ENCODE data around the gene COX4I2. TPM values are rescaled to one million over a fixed set of nuclear protein-coding genes. Genes with fewer than 3 reads are reported as not detected.

The COX4I2 gene
- total and polyA plus RNA-seq, 4 donors: 14.4 to 51.8 (median 19.9) TPM

DNA sequence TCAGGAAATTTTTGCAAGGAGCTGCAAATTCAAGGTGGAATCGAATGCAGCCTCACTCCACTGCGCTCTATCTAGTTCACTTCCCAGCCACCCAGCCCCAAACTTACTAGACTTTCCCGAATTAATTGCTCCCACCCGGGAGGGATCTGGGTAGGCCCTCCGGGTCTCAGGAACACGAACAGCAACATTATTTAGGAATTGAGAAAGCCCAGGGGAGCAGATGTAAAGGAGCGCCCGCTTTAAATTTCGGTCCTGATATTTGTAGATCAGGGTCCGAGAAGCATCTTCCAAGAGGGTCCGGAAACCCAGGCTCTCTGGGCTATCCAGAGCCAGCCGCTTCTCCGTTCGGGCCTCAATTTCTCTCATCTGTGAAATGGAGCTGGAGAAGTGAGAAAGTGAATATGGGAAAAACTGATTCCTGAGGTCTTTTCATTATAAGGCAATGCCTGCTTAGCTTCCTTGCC is 33.1 kb upstream of the COX4I2 start:
- Histone ChIP-seq H3K36me3 (ENCODE audit: control insufficient read depth in 4 of 4, insufficient read depth in 4 of 4, low read length in 4 of 4) (peaks cover 0 to 8% (median 0%) of the 10 kb centered on the region in 4 donors), H3K9ac (ENCODE audit: insufficient read depth in 1 of 2, low read length in 2 of 2) (peak overlapping the region; percentile 70 to 93), H3K27me3 (ENCODE audit: control insufficient read depth in 3 of 3, insufficient read depth in 3 of 3, low read length in 2 of 3) (no peaks in the 10 kb centered on the region), H3K27ac (ENCODE audit: low read depth in 1 of 2, low read length in 1 of 2) (peak overlapping the region; percentile 92 to 96), H3K4me1 (ENCODE audit: control insufficient read depth in 5 of 5, insufficient read depth in 5 of 5, low read length in 5 of 5) (peaks cover 0 to 52% (median 12%) of the 10 kb centered on the region in 5 donors), H3K4me3 (peak overlapping the region; percentile 42), H3K9me3 (ENCODE audit: control insufficient read depth in 4 of 4, insufficient read depth in 3 of 4, low read length in 3 of 4) (no peaks in the 10 kb centered on the region)
- DNase-seq (no peak), ATAC-seq (ENCODE audit: insufficient read depth, low FRiP score) (no peak)
- WGBS, 2 donors: 1 to 2% methylated on average over 14 of the region's 14 CpGs
- TF ChIP-seq, protein P1, sequence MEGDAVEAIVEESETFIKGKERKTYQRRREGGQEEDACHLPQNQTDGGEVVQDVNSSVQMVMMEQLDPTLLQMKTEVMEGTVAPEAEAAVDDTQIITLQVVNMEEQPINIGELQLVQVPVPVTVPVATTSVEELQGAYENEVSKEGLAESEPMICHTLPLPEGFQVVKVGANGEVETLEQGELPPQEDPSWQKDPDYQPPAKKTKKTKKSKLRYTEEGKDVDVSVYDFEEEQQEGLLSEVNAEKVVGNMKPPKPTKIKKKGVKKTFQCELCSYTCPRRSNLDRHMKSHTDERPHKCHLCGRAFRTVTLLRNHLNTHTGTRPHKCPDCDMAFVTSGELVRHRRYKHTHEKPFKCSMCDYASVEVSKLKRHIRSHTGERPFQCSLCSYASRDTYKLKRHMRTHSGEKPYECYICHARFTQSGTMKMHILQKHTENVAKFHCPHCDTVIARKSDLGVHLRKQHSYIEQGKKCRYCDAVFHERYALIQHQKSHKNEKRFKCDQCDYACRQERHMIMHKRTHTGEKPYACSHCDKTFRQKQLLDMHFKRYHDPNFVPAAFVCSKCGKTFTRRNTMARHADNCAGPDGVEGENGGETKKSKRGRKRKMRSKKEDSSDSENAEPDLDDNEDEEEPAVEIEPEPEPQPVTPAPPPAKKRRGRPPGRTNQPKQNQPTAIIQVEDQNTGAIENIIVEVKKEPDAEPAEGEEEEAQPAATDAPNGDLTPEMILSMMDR (IDR thresholded peaks at IDR 0.05; ENCODE audit: control extremely low read depth, extremely low read depth): no peak

DNA sequence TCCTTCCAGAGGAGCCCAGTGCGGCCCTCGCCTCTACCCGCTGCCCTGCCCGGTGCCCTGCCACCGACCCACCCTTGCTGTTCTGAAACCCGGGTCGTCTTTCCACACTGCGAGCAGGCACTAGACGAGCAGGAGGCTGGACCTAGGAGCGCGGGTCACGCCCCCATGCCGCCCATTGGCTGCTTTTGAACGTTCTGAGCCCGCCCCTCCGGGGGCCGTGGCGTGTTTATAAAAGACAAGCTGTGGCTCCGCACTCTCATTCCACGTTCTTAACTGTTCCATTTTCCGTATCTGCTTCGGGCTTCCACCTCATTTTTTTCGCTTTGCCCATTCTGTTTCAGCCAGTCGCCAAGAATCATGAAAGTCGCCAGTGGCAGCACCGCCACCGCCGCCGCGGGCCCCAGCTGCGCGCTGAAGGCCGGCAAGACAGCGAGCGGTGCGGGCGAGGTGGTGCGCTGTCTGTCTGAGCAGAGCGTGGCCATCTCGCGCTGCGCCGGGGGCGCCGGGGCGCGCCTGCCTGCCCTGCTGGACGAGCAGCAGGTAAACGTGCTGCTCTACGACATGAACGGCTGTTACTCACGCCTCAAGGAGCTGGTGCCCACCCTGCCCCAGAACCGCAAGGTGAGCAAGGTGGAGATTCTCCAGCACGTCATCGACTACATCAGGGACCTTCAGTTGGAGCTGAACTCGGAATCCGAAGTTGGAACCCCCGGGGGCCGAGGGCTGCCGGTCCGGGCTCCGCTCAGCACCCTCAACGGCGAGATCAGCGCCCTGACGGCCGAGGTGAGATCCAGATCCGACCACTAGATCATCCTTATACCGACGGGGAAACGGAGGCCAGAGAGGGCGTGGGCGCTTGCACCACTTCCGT is 32.4 kb upstream of the COX4I2 start, which contains the start of gene ID1:
Gene ID1 (plus strand): TSS at position 259 of the 871 bp plus-strand sequence. CDS start 99 bp downstream, at position 358.
- Histone ChIP-seq H3K27me3 (ENCODE audit: control insufficient read depth in 3 of 3, insufficient read depth in 3 of 3, low read length in 2 of 3) (no peaks in the 10 kb centered on the region), H3K27ac (ENCODE audit: low read depth in 1 of 2, low read length in 1 of 2) (peak within 1 kb of the TSS; percentile 96 to 99), H3K4me1 (ENCODE audit: control insufficient read depth in 5 of 5, insufficient read depth in 5 of 5, low read length in 5 of 5) (peaks cover 0 to 52% (median 12%) of the 10 kb centered on the region in 5 donors), H3K4me3 (peak within 1 kb of the TSS; percentile 94), H3K9me3 (ENCODE audit: control insufficient read depth in 4 of 4, insufficient read depth in 3 of 4, low read length in 3 of 4) (no peaks in the 10 kb centered on the region), H3K9ac (ENCODE audit: insufficient read depth in 1 of 2, low read length in 2 of 2) (peak within 1 kb of the TSS; percentile 94 to 96), H3K36me3 (ENCODE audit: control insufficient read depth in 4 of 4, insufficient read depth in 4 of 4, low read length in 4 of 4) (peaks cover 0 to 8% (median 0%) of the 10 kb centered on the region in 4 donors)
- TF ChIP-seq, protein P1 (IDR thresholded peaks at IDR 0.05; ENCODE audit: control extremely low read depth, extremely low read depth): no peak
- 0% methylated on average over 68 to 74 of the region's 74 CpGs for WGBS, 2 donors
- ATAC-seq (ENCODE audit: insufficient read depth, low FRiP score) (peak; percentile 86), DNase-seq (peak; percentile 98 to 99 (median 99))

GRCh38 chr20:31605902-31606803 is 31.6 kb upstream of the COX4I2 start:
- peak overlapping the region; percentile 94 to 96 for H3K9ac ChIP-seq (ENCODE audit: insufficient read depth in 1 of 2, low read length in 2 of 2)
- H3K9me3 ChIP-seq (ENCODE audit: control insufficient read depth in 4 of 4, insufficient read depth in 3 of 4, low read length in 3 of 4): no peaks in the 10 kb centered on the region
- TF ChIP-seq, protein P1 (IDR thresholded peaks at IDR 0.05; ENCODE audit: control extremely low read depth, extremely low read depth): no peak
- ATAC-seq (ENCODE audit: insufficient read depth, low FRiP score) (no peak), DNase-seq (peak; percentile 53 to 62 (median 57))
- peak overlapping the region; percentile 94 for H3K4me3 ChIP-seq
- peak overlapping the region; percentile 86 to 99 for H3K27ac ChIP-seq (ENCODE audit: low read depth in 1 of 2, low read length in 1 of 2)
- H3K36me3 ChIP-seq (ENCODE audit: control insufficient read depth in 4 of 4, insufficient read depth in 4 of 4, low read length in 4 of 4): peaks cover 0 to 8% (median 0%) of the 10 kb centered on the region in 4 donors
- no peaks in the 10 kb centered on the region for H3K27me3 ChIP-seq (ENCODE audit: control insufficient read depth in 3 of 3, insufficient read depth in 3 of 3, low read length in 2 of 3)
- H3K4me1 ChIP-seq (ENCODE audit: control insufficient read depth in 5 of 5, insufficient read depth in 5 of 5, low read length in 5 of 5): peaks cover 0 to 56% (median 12%) of the 10 kb centered on the region in 5 donors
- WGBS, 2 donors: 2 to 7% methylated on average over 37 to 39 of the region's 39 CpGs
